ENCODE results near the gene MTA1. TPM values are rescaled to one million over a fixed set of nuclear protein-coding genes. Genes with fewer than 3 reads are reported as not detected.
A peak's percentile ranks its signal among the peaks of the same experiment; 100 is the strongest.

Gene MTA1
- total RNA-seq, 2 donors from 2014 or later: 121 to 137 TPM

GRCh38 chr14:105498430-105499255 is 79.0 kb downstream of the MTA1 start:
- no peak for ATAC-seq
- Mint-ChIP-seq H3K9me3 (no peaks in the 10 kb centered on the region), H3K36me3 (no peaks in the 10 kb centered on the region), H3K27ac (peak overlapping the region; percentile 27 to 55)
- no peak for DNase-seq (ENCODE audit: low spot score in 2 of 2)

GRCh38 chr14:105499256-105500035 is 79.8 kb downstream of the MTA1 start:
- H3K9me3 Mint-ChIP-seq: no peaks in the 10 kb centered on the region
- H3K27ac Mint-ChIP-seq: peak overlapping the region in 1 of 2 donors; percentile 54
- DNase-seq (ENCODE audit: low spot score in 2 of 2) (no peak), ATAC-seq (no peak)
- H3K36me3 Mint-ChIP-seq: no peaks in the 10 kb centered on the region

- Mint-ChIP-seq H3K27ac (peak overlapping the region in 1 of 2 donors; percentile 54), H3K36me3 (no peaks in the 10 kb centered on the region), H3K9me3 (no peaks in the 10 kb centered on the region)
- no peak for ATAC-seq
- DNase-seq (ENCODE audit: low spot score in 2 of 2): no peak
Measured at GRCh38 chr14:105500036-105500725, 80.6 kb downstream of the MTA1 start.

- Mint-ChIP-seq H3K36me3 (no peaks in the 10 kb centered on the region), H3K9me3 (no peaks in the 10 kb centered on the region), H3K27ac (peak overlapping the region in 1 of 2 donors; percentile 54)
- DNase-seq (ENCODE audit: low spot score in 2 of 2) (no peak), ATAC-seq (no peak)
Measured at GRCh38 chr14:105500726-105501101, 81.1 kb downstream of the MTA1 start.

- DNase-seq (ENCODE audit: low spot score in 2 of 2) (no peak), ATAC-seq (no peak)
- Mint-ChIP-seq H3K27ac (no peak overlapping the region), H3K9me3 (no peaks in the 10 kb centered on the region), H3K36me3 (no peaks in the 10 kb centered on the region)
Measured at GRCh38 chr14:105501504-105502291, 82.1 kb downstream of the MTA1 start.

GRCh38 chr14:105502446-105503295 is 83.0 kb downstream of the MTA1 start:
- H3K9me3 Mint-ChIP-seq: no peaks in the 10 kb centered on the region
- H3K36me3 Mint-ChIP-seq: no peaks in the 10 kb centered on the region
- ATAC-seq: no peak
- peak overlapping the region; percentile 19 to 29 for H3K27ac Mint-ChIP-seq
- DNase-seq (ENCODE audit: low spot score in 2 of 2): no peak

GRCh38 chr14:105503296-105503640 is 83.6 kb downstream of the MTA1 start:
- Mint-ChIP-seq H3K27ac (no peak overlapping the region), H3K9me3 (no peaks in the 10 kb centered on the region), H3K36me3 (no peaks in the 10 kb centered on the region)
- no peak for ATAC-seq
- DNase-seq (ENCODE audit: low spot score in 2 of 2): no peak

GRCh38 chr14:105503935-105504692 is 84.5 kb downstream of the MTA1 start:
- no peak for ATAC-seq
- DNase-seq (ENCODE audit: low spot score in 2 of 2): no peak
- Mint-ChIP-seq H3K9me3 (no peaks in the 10 kb centered on the region), H3K27ac (no peak overlapping the region), H3K36me3 (no peaks in the 10 kb centered on the region)

GRCh38 chr14:105505101-105505500 is 85.5 kb downstream of the MTA1 start:
- Mint-ChIP-seq H3K36me3 (no peaks in the 10 kb centered on the region), H3K27ac (no peak overlapping the region), H3K9me3 (no peaks in the 10 kb centered on the region)
- DNase-seq (ENCODE audit: low spot score in 2 of 2) (no peak), ATAC-seq (no peak)

- H3K9me3 Mint-ChIP-seq: no peaks in the 10 kb centered on the region
Measured at GRCh38 chr14:105507247-105507646, 87.6 kb downstream of the MTA1 start.

GRCh38 chr14:105508069-105508468 is 88.4 kb downstream of the MTA1 start:
- ATAC-seq: no peak
- Mint-ChIP-seq H3K27ac (no peak overlapping the region), H3K9me3 (no peaks in the 10 kb centered on the region), H3K36me3 (no peaks in the 10 kb centered on the region)
- DNase-seq (ENCODE audit: low spot score in 2 of 2): no peak

More at GRCh38 chr14:105507247-105507646, 87.6 kb downstream of the MTA1 start:
- no peaks in the 10 kb centered on the region for H3K36me3 Mint-ChIP-seq
- no peak for ATAC-seq
- H3K27ac Mint-ChIP-seq: no peak overlapping the region
- DNase-seq (ENCODE audit: low spot score in 2 of 2): no peak

- no peak for DNase-seq (ENCODE audit: low spot score in 2 of 2)
- no peaks in the 10 kb centered on the region for H3K36me3 Mint-ChIP-seq
- ATAC-seq: no peak
- H3K9me3 Mint-ChIP-seq: no peaks in the 10 kb centered on the region
- H3K27ac Mint-ChIP-seq: no peak overlapping the region
Measured at GRCh38 chr14:105508601-105509000, 89.0 kb downstream of the MTA1 start.

- no peak for DNase-seq (ENCODE audit: low spot score in 2 of 2)
Measured at GRCh38 chr14:105517096-105517495, 97.5 kb downstream of the MTA1 start.

GRCh38 chr14:105519946-105520698 is 100.5 kb downstream of the MTA1 start:
- ATAC-seq (no peak), DNase-seq (ENCODE audit: low spot score in 2 of 2) (no peak)
- Mint-ChIP-seq H3K9me3 (no peaks in the 10 kb centered on the region), H3K27ac (no peak overlapping the region), H3K36me3 (no peaks in the 10 kb centered on the region)

More at GRCh38 chr14:105517096-105517495, 97.5 kb downstream of the MTA1 start:
- no peak for ATAC-seq
- H3K36me3 Mint-ChIP-seq: no peaks in the 10 kb centered on the region
- H3K9me3 Mint-ChIP-seq: no peaks in the 10 kb centered on the region
- H3K27ac Mint-ChIP-seq: no peak overlapping the region
